Measurements from ENCODE around the gene PTPN5.

The PTPN5 gene

GRCh38 chr11:18748766-18749365 is 42.7 kb downstream of the PTPN5 start:
- peaks cover 0 to 7% (median 0%) of the 10 kb centered on the region in 4 donors for H3K4me1 ChIP-seq
- DNase-seq, result no peak
- no peak for TF ChIP-seq CTCF (IDR thresholded peaks at IDR 0.05)
- H3K4me3 ChIP-seq, result no peak overlapping the region
- H3K27ac ChIP-seq, result no peak overlapping the region
- no peaks in the 10 kb centered on the region for H3K36me3 ChIP-seq
- intact Hi-C loops (cut with DNase I; ENCODE audit: low total_unique reads), result no loop called here
- peaks cover 0 to 2% of the 10 kb centered on the region in 2 donors for H3K27me3 ChIP-seq
- no peaks in the 10 kb centered on the region for H3K9me3 ChIP-seq

GRCh38 chr11:18745251-18745650 is 46.3 kb downstream of the PTPN5 start:
- H3K9me3 ChIP-seq, result no peaks in the 10 kb centered on the region
- intact Hi-C loops (cut with DNase I; ENCODE audit: low total_unique reads), result no loop called here
- H3K4me1 ChIP-seq, result peaks cover 0 to 7% (median 0%) of the 10 kb centered on the region in 4 donors
- no peak overlapping the region for H3K27ac ChIP-seq
- H3K27me3 ChIP-seq, result no peaks in the 10 kb centered on the region
- no peak for DNase-seq
- no peak overlapping the region for H3K4me3 ChIP-seq
- H3K36me3 ChIP-seq, result no peaks in the 10 kb centered on the region
- TF ChIP-seq CTCF (IDR thresholded peaks at IDR 0.05), result no peak

GRCh38 chr11:18743900-18744514 is 47.6 kb downstream of the PTPN5 start:
- TF ChIP-seq CTCF (IDR thresholded peaks at IDR 0.05), result no peak
- no peaks in the 10 kb centered on the region for H3K36me3 ChIP-seq
- intact Hi-C loops (cut with DNase I; ENCODE audit: low total_unique reads), result no loop called here
- H3K4me3 ChIP-seq, result no peak overlapping the region
- no peak overlapping the region for H3K27ac ChIP-seq
- no peaks in the 10 kb centered on the region for H3K27me3 ChIP-seq
- no peaks in the 10 kb centered on the region for H3K9me3 ChIP-seq
- no peak for DNase-seq
- no peaks in the 10 kb centered on the region for H3K4me1 ChIP-seq

- no peak for DNase-seq
- no peak overlapping the region for H3K4me3 ChIP-seq
- TF ChIP-seq CTCF (IDR thresholded peaks at IDR 0.05), result no peak
- H3K9me3 ChIP-seq, result no peaks in the 10 kb centered on the region
- H3K27me3 ChIP-seq, result no peaks in the 10 kb centered on the region
- no peak overlapping the region for H3K27ac ChIP-seq
- intact Hi-C loops (cut with DNase I; ENCODE audit: low total_unique reads), result no loop called here
- H3K36me3 ChIP-seq, result no peaks in the 10 kb centered on the region
- H3K4me1 ChIP-seq, result no peaks in the 10 kb centered on the region
Observed at GRCh38 chr11:18743365-18743764, 48.2 kb downstream of the PTPN5 start.

GRCh38 chr11:18741783-18742182 is 49.8 kb downstream of the PTPN5 start:
- Histone ChIP-seq H3K4me3 (no peak overlapping the region), H3K27ac (no peak overlapping the region), H3K36me3 (no peaks in the 10 kb centered on the region), H3K9me3 (no peaks in the 10 kb centered on the region), H3K27me3 (peaks cover 0 to 3% of the 10 kb centered on the region in 2 donors), H3K4me1 (no peaks in the 10 kb centered on the region)
- no peak for TF ChIP-seq CTCF (IDR thresholded peaks at IDR 0.05)
- DNase-seq, result no peak
- intact Hi-C loops (cut with DNase I; ENCODE audit: low total_unique reads), result no loop called here

Data from tibial artery (tissue), 4 donors.